Head of caudate nucleus (tissue), 42 donors: ENCODE results near the gene PIEZO2.
"Not testable (repeated sequence)": the region's sequence is repeated elsewhere in the genome, so short reads cannot be mapped to it uniquely, and the experiment has no call there.

Experiments used
- DNase-seq, 42 donors: peaks; one replicate each; pipeline versions ENCODE4 v3.0.0 to v3.0.0-alpha.2; 2020 to 2021; ENCODE audit warnings: mixed read lengths in 7 of 42
- intact Hi-C: fragments of 100-400 bp; cut with DNase I; formaldehyde crosslinking; loops from one replicate; pipeline ENCODE4 v1.15.0; 2022

PIEZO2 gene

DNA sequence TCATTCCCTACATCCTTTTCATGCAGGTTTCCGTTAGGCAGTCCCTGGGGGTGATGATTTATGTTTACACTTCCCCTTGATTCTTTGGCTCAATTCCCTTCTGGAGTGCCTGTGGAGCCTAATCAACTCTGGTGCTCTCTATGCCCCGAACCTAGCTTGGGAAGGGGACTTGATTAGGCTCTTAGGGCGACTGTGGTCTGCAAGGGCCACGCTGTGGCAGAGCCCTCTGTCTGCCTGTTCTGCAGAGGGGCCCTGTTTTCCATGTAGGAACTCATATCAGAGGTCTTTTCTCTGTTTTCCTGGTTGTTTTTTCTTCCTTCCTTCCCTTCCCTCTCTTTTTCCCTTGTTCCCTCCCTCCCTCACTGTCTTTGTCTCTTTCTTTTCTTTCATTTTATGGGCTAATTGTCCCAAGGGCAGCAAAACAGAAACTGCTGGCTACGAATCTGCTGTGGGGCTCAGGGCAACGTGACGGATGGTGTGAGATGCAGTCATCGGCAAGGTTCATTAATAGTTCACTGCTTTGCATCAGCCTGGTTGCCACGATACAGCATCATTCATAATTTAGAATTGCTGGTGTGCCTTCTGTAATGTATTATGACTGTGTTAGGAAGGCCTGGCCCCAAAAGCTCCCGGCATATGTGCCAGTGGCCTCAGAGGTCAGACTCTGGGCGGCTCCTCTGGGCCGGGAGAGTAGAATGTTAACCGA is 489.0 kb downstream of the PIEZO2 start:
- intact Hi-C loops: no loop called here
- no peak for DNase-seq

- intact Hi-C loops: no loop called here
- DNase-seq: no peak
These were observed 489.8 kb downstream of the PIEZO2 start for GRCh38 chr18:10659594-10659993.

DNA sequence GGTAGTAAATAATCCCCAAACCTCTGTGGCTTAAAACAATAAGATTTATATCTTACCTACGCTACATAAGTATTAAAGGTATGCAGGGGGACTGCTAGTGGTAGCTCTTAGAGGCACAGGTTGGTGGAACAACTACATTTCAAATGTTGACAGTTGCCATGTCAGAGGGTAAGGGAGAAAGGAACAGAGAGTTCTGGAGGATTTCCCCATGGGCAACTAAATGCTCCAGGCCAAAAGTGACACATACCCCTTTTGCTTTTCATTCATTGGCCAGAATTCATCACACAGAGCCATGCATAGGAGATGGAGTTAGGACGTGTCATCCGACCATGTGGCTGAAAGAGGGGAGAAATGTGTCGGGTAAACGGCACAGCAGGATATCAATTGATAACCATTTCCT is 490.4 kb downstream of the PIEZO2 start:
- intact Hi-C loops: no loop called here
- DNase-seq: no peak

- DNase-seq, intact Hi-C loops: not testable (repeated sequence)
These were observed 505.4 kb downstream of the PIEZO2 start for GRCh38 chr18:10644003-10644402.

GRCh38 chr18:10642915-10643524 is 506.3 kb downstream of the PIEZO2 start:
- DNase-seq, intact Hi-C loops: not testable (repeated sequence)

DNA sequence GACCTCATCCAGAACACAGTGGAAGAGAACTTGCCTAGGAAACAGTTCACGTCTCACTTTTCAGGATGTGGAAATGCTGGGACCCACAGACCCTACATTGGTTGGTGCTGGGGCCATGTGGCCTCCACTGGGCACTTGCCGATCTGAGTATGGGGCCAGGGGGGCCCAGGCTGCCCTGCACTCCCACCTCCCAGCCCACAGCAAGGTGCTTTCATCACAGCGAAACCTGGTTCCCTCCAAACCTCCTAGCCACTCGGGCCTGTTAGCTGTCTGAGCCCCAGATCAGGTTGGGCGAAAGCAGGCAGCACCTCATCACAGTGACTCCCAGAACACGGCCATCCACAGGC is 510.9 kb downstream of the PIEZO2 start:
- DNase-seq, intact Hi-C loops: not testable (repeated sequence)

DNA sequence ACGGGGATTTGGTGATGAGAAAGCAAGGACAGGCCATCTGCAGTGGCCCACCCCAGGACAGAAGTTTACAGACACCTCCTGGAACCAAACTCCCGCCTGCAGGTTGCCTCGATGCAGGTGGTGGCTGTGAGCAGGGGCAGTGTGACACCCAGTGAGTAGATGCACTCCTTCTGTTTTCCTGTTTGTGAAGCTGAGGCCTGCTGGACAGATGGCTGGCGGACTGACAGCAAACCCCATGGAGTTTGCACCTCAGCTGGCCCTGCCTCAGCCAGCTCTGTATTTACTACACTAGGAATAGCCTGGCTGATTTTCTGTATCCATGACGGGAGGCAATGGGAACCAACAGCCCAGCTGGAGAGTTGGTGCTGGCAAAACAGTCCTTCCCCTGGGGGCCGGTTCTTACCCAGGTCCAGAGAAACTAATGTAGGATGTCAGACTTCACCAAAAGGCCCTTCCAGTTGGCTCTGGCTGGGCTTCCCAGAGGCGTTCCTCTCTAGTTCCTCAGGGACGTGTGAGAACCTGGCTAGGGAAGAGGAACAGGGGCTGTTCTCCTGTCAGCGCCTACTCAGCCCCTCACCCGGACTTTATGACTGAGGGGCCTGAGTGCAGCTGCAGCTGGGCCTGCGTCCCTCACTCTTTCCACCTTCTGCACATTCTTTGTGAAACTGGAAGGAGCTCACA is 511.4 kb downstream of the PIEZO2 start:
- not testable (repeated sequence) for DNase-seq

DNA sequence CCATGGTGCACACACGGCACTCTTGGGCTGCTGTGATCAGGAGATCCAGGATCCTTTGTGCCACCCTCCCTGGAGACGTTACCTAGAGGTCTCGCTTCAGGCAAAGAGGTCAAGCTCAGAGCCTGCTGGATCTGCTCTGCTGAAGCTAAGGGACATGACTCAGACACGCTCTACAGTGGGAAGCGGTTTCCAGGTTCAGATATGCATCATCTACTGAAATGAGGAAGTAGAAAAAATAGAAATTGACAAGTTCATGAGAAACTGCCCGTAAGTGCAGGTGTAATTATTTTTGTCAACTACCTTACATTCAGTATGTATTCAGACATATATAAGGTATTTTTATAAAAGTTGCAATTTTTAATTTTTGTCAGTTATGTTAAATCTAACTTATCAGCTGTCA is 520.3 kb downstream of the PIEZO2 start:
- intact Hi-C loops, DNase-seq: not testable (repeated sequence)

More for the DNA sequence above, 511.4 kb downstream of the PIEZO2 start:
- intact Hi-C loops: not testable (repeated sequence)

DNA sequence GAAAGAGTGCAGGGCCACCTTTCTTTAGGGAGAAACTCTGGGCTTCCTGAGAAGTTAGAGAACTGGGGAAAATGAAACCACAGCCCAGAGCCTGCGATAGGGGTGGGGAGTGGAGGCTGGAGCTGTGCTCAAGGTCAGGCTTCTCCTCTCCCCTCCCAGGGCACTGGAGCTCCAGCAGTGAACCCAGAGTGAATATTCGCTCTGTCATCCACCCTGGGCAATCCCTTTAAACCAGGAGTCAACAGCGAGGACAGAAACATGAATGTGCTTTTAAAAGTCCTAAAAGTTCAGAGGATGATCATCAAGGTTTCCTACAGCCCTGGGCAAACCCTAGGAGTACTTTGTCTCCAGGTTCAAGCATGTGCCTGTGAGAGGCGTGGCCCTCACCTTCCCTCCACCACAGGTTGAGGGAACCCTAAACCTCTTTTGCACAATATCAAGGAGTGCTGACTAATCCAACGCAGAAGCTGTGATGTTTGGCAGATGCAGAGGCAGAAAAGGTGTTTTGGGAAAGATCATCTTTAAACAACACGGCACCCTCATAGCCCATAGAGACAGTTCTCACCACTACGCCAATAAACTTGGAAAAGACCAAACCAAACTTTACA is 522.7 kb downstream of the PIEZO2 start:
- DNase-seq, intact Hi-C loops: not testable (repeated sequence)

GRCh38 chr18:10623606-10624005 is 525.8 kb downstream of the PIEZO2 start:
- DNase-seq, intact Hi-C loops: not testable (repeated sequence)

- intact Hi-C loops, DNase-seq: not testable (repeated sequence)
These were observed 526.4 kb downstream of the PIEZO2 start for GRCh38 chr18:10622982-10623381.

- DNase-seq, intact Hi-C loops: not testable (repeated sequence)
These were observed 528.6 kb downstream of the PIEZO2 start for GRCh38 chr18:10620670-10621329.
